ENCODE results near the gene FOXP3. TPM values are rescaled to one million over a fixed set of nuclear protein-coding genes. Genes with fewer than 3 reads are reported as not detected.

Gene FOXP3
- total RNA-seq, 1 experiment from 2014 or later: 0.15 TPM

DNA sequence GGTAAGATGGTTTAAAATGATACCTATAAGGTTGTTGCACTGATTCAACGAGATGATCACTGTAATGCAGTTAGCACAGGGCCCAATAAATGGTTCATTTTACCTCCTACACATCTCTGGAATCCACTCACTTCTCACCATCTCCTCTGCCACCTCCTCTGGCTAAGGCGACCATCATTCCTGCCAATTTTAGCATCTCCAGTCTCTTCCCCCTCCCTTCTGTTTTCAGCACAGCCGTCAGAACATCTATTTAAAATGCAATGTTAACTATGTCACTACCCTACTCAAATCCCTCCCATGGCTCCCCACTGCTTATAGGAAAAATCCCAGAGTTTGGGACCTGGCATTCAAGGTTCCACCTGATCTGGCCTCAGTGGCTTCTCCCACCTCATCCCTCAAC, 61.0 kb downstream of the FOXP3 start:
- DNase-seq (ENCODE audit: low read depth, low spot score): no peak
- TF ChIP-seq, protein P1, sequence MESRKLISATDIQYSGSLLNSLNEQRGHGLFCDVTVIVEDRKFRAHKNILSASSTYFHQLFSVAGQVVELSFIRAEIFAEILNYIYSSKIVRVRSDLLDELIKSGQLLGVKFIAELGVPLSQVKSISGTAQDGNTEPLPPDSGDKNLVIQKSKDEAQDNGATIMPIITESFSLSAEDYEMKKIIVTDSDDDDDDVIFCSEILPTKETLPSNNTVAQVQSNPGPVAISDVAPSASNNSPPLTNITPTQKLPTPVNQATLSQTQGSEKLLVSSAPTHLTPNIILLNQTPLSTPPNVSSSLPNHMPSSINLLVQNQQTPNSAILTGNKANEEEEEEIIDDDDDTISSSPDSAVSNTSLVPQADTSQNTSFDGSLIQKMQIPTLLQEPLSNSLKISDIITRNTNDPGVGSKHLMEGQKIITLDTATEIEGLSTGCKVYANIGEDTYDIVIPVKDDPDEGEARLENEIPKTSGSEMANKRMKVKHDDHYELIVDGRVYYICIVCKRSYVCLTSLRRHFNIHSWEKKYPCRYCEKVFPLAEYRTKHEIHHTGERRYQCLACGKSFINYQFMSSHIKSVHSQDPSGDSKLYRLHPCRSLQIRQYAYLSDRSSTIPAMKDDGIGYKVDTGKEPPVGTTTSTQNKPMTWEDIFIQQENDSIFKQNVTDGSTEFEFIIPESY (IDR thresholded peaks at IDR 0.05; ENCODE audit: extremely low read depth, insufficient replicate concordance, low read length): no peak
- no peak for TF ChIP-seq FOSL1 (IDR thresholded peaks at IDR 0.05; ENCODE audit: low read depth)
- TF ChIP-seq ELF1 (IDR thresholded peaks at IDR 0.05; ENCODE audit: borderline replicate concordance, low read depth): no peak
- TF ChIP-seq, protein P2, sequence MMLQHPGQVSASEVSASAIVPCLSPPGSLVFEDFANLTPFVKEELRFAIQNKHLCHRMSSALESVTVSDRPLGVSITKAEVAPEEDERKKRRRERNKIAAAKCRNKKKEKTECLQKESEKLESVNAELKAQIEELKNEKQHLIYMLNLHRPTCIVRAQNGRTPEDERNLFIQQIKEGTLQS (IDR thresholded peaks at IDR 0.05): no peak
- TF ChIP-seq EZH2 (IDR thresholded peaks at IDR 0.05): no peak
- TF ChIP-seq CEBPB (IDR thresholded peaks at IDR 0.05; ENCODE audit: low read depth): no peak
- no peak for TF ChIP-seq YY1 (IDR thresholded peaks at IDR 0.05; ENCODE audit: extremely low read depth, insufficient replicate concordance, low read depth, low read length)
- TF ChIP-seq CBX3 (IDR thresholded peaks at IDR 0.05; ENCODE audit: low read depth): no peak
- TF ChIP-seq POLR2A (IDR thresholded peaks at IDR 0.05; ENCODE audit: borderline replicate concordance, extremely low read depth, insufficient read depth, insufficient read length): no peak
- TF ChIP-seq, protein P3, sequence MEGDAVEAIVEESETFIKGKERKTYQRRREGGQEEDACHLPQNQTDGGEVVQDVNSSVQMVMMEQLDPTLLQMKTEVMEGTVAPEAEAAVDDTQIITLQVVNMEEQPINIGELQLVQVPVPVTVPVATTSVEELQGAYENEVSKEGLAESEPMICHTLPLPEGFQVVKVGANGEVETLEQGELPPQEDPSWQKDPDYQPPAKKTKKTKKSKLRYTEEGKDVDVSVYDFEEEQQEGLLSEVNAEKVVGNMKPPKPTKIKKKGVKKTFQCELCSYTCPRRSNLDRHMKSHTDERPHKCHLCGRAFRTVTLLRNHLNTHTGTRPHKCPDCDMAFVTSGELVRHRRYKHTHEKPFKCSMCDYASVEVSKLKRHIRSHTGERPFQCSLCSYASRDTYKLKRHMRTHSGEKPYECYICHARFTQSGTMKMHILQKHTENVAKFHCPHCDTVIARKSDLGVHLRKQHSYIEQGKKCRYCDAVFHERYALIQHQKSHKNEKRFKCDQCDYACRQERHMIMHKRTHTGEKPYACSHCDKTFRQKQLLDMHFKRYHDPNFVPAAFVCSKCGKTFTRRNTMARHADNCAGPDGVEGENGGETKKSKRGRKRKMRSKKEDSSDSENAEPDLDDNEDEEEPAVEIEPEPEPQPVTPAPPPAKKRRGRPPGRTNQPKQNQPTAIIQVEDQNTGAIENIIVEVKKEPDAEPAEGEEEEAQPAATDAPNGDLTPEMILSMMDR (IDR thresholded peaks at IDR 0.05 in 2 of 3, conservative IDR thresholded peaks at IDR 0.05 in 1 of 3; ENCODE audit: borderline replicate concordance in 1 of 3, insufficient read depth in 1 of 3, low read depth in 2 of 3, low read length in 2 of 3): no peak
- no peak for TF ChIP-seq EZH2phosphoT487 (IDR thresholded peaks at IDR 0.05; ENCODE audit: borderline replicate concordance)
- no peak for TF ChIP-seq EGR1 (IDR thresholded peaks at IDR 0.05; ENCODE audit: low read depth)
- TF ChIP-seq ZFX (IDR thresholded peaks at IDR 0.05): no peak
- TF ChIP-seq POLR2AphosphoS5 (IDR thresholded peaks at IDR 0.05; ENCODE audit: low read depth, low read length): no peak
- no peak for TF ChIP-seq SP1 (IDR thresholded peaks at IDR 0.05; ENCODE audit: low read depth)
- no peak overlapping the region for H3K9ac ChIP-seq (ENCODE audit: low read length)
- no peaks in the 10 kb centered on the region for H4K20me1 ChIP-seq (ENCODE audit: insufficient read depth)
- ChIA-PET POLR2A (no interaction called here), CTCF (no interaction called here), RAD21 (ENCODE audit: low non-redundant PET in 1 of 2, low total read pairs in 2 of 2, uncharacterized antibody in 2 of 2, unreplicated experiment in 2 of 2) (no interaction called here)
- no peaks in the 10 kb centered on the region for H3K79me2 ChIP-seq (ENCODE audit: insufficient read depth, low read length)
- H3K36me3 ChIP-seq (ENCODE audit: control insufficient read depth in 1 of 2, insufficient read depth in 2 of 2, low read length in 2 of 2): no peaks in the 10 kb centered on the region
- intact Hi-C loops (cut with micrococcal nuclease): no loop called here
- H3K4me1 ChIP-seq (ENCODE audit: control insufficient read depth in 1 of 2, insufficient read depth in 2 of 2, low read length in 2 of 2): peaks cover 3 to 6% of the 10 kb centered on the region in 2 experiments
- no peak overlapping the region for H3K4me3 ChIP-seq (replicated peaks in 1 of 2; ENCODE audit: low read depth in 1 of 2, low read length in 2 of 2)
- H2AFZ ChIP-seq (ENCODE audit: low read depth, low read length, poor library complexity, severe bottlenecking): no peak overlapping the region
- no peak overlapping the region for H3K4me2 ChIP-seq (ENCODE audit: low read length)
- no peak for ATAC-seq
- no peaks in the 10 kb centered on the region for H3K9me2 ChIP-seq (ENCODE audit: insufficient read depth)
- no TSS peak for BruUV-seq (replicated peaks)
- H3K27ac ChIP-seq (ENCODE audit: low read depth, low read length): no peak overlapping the region
- H3K9me3 ChIP-seq (ENCODE audit: control insufficient read depth in 1 of 2, insufficient read depth in 1 of 2, low read depth in 1 of 2, low read length in 2 of 2): no peaks in the 10 kb centered on the region
- no peaks in the 10 kb centered on the region for H3K27me3 ChIP-seq (ENCODE audit: insufficient read depth, low read length)

Data from HCT116 (cell line).